Measurements from ENCODE around the gene P4HA2.
A peak's percentile ranks its signal among the peaks of the same experiment; 100 is the strongest.

Gene P4HA2

GRCh38 chr5:132203464-132203818 is 24.2 kb downstream of the P4HA2 start:
- Histone ChIP-seq H3K36me3 (ENCODE audit: low read depth) (peaks cover 96% of the 10 kb centered on the region), H3K4me1 (ENCODE audit: insufficient read depth, poor library complexity, severe bottlenecking) (no peaks in the 10 kb centered on the region), H3K4me3 (ENCODE audit: severe bottlenecking) (no peak overlapping the region), H3K27ac (ENCODE audit: poor library complexity, severe bottlenecking) (no peak overlapping the region), H3K9me3 (ENCODE audit: severe bottlenecking) (no peaks in the 10 kb centered on the region), H3K27me3 (ENCODE audit: insufficient read depth, poor library complexity, severe bottlenecking) (no peaks in the 10 kb centered on the region)
- TF ChIP-seq CTCF (IDR thresholded peaks at IDR 0.05; ENCODE audit: poor library complexity, severe bottlenecking): no peak
- DNase-seq (ENCODE audit: low spot score): no peak
- no peak for ATAC-seq (ENCODE audit: low read depth)

- H3K27ac ChIP-seq (ENCODE audit: poor library complexity, severe bottlenecking): no peak overlapping the region
- no peak for ATAC-seq (ENCODE audit: low read depth)
These were observed 24.8 kb downstream of the P4HA2 start for GRCh38 chr5:132202711-132203463.

GRCh38 chr5:132199116-132199680 is 28.5 kb downstream of the P4HA2 start:
- Histone ChIP-seq H3K4me3 (ENCODE audit: severe bottlenecking) (no peak overlapping the region), H3K36me3 (ENCODE audit: low read depth) (peaks cover 91% of the 10 kb centered on the region), H3K4me1 (ENCODE audit: insufficient read depth, poor library complexity, severe bottlenecking) (no peaks in the 10 kb centered on the region), H3K27ac (ENCODE audit: poor library complexity, severe bottlenecking) (no peak overlapping the region), H3K27me3 (ENCODE audit: insufficient read depth, poor library complexity, severe bottlenecking) (no peaks in the 10 kb centered on the region), H3K9me3 (ENCODE audit: severe bottlenecking) (no peaks in the 10 kb centered on the region)
- no peak for TF ChIP-seq CTCF (IDR thresholded peaks at IDR 0.05; ENCODE audit: poor library complexity, severe bottlenecking)
- DNase-seq (ENCODE audit: low spot score) (peak; percentile 29), ATAC-seq (ENCODE audit: low read depth) (no peak)

More at GRCh38 chr5:132202711-132203463, 24.8 kb downstream of the P4HA2 start:
- no peaks in the 10 kb centered on the region for H3K27me3 ChIP-seq (ENCODE audit: insufficient read depth, poor library complexity, severe bottlenecking)
- no peak for TF ChIP-seq CTCF (IDR thresholded peaks at IDR 0.05; ENCODE audit: poor library complexity, severe bottlenecking)
- H3K4me1 ChIP-seq (ENCODE audit: insufficient read depth, poor library complexity, severe bottlenecking): no peaks in the 10 kb centered on the region
- peak; percentile 13 for DNase-seq (ENCODE audit: low spot score)
- H3K36me3 ChIP-seq (ENCODE audit: low read depth): peaks cover 99% of the 10 kb centered on the region
- no peaks in the 10 kb centered on the region for H3K9me3 ChIP-seq (ENCODE audit: severe bottlenecking)
- H3K4me3 ChIP-seq (ENCODE audit: severe bottlenecking): no peak overlapping the region

- no peak for ATAC-seq (ENCODE audit: low read depth)
- H3K36me3 ChIP-seq (ENCODE audit: low read depth): peaks cover 91% of the 10 kb centered on the region
- H3K27me3 ChIP-seq (ENCODE audit: insufficient read depth, poor library complexity, severe bottlenecking): no peaks in the 10 kb centered on the region
- H3K4me1 ChIP-seq (ENCODE audit: insufficient read depth, poor library complexity, severe bottlenecking): no peaks in the 10 kb centered on the region
- no peak for TF ChIP-seq CTCF (IDR thresholded peaks at IDR 0.05; ENCODE audit: poor library complexity, severe bottlenecking)
- peak; percentile 12 for DNase-seq (ENCODE audit: low spot score)
- no peak overlapping the region for H3K27ac ChIP-seq (ENCODE audit: poor library complexity, severe bottlenecking)
- no peaks in the 10 kb centered on the region for H3K9me3 ChIP-seq (ENCODE audit: severe bottlenecking)
- no peak overlapping the region for H3K4me3 ChIP-seq (ENCODE audit: severe bottlenecking)
These were observed 29.1 kb downstream of the P4HA2 start for GRCh38 chr5:132198571-132198970.

- Histone ChIP-seq H3K36me3 (ENCODE audit: low read depth) (peaks cover 81% of the 10 kb centered on the region), H3K27me3 (ENCODE audit: insufficient read depth, poor library complexity, severe bottlenecking) (no peaks in the 10 kb centered on the region), H3K27ac (ENCODE audit: poor library complexity, severe bottlenecking) (no peak overlapping the region), H3K4me3 (ENCODE audit: severe bottlenecking) (no peak overlapping the region), H3K4me1 (ENCODE audit: insufficient read depth, poor library complexity, severe bottlenecking) (no peaks in the 10 kb centered on the region), H3K9me3 (ENCODE audit: severe bottlenecking) (no peaks in the 10 kb centered on the region)
- ATAC-seq (ENCODE audit: low read depth): no peak
- no peak for TF ChIP-seq CTCF (IDR thresholded peaks at IDR 0.05; ENCODE audit: poor library complexity, severe bottlenecking)
- no peak for DNase-seq (ENCODE audit: low spot score)
These were observed 31.9 kb downstream of the P4HA2 start for GRCh38 chr5:132195727-132196126.

Measured in RWPE2 (cell line).